ENCODE measurements around the gene RBM20. TPM values are rescaled to one million over a fixed set of nuclear protein-coding genes. Genes with fewer than 3 reads are reported as not detected.

RBM20 gene
- total RNA-seq, 1 experiment from 2014 or later = 0.10 TPM

- Histone ChIP-seq H3K27me3 (ENCODE audit: control insufficient read depth, insufficient read depth, low read length) (peaks cover 11% of the 10 kb centered on the region), H3K4me3 (ENCODE audit: low read depth in 2 of 2, low read length in 2 of 2) (no peak overlapping the region), H3K9me3 (ENCODE audit: control insufficient read depth, insufficient read depth, low read depth, low read length) (no peaks in the 10 kb centered on the region), H3K4me1 (ENCODE audit: control insufficient read depth, insufficient read depth, low read length) (no peaks in the 10 kb centered on the region), H3K27ac (ENCODE audit: low read length) (no peak overlapping the region), H3K36me3 (ENCODE audit: control insufficient read depth, insufficient read depth, low read length) (no peaks in the 10 kb centered on the region)
- intact Hi-C loops (cut with micrococcal nuclease; ENCODE audit: unreplicated experiment) = no loop called here
- CTCF ChIA-PET = interaction anchor here (0.6 kb wide), 1 partner anchor 199 kb away, joined by 4 read pairs; no protein-coding TSS in a partner anchor
- POLR2A ChIA-PET = no interaction called here
- BruUV-seq (replicated peaks) = no TSS peak
- no peak for ATAC-seq
- no peak for DNase-seq (ENCODE audit: low read depth, low spot score)
- no peak for TF ChIP-seq CTCF (IDR thresholded peaks at IDR 0.05)
- no peak for TF ChIP-seq SIN3A (IDR thresholded peaks at IDR 0.05; ENCODE audit: borderline replicate concordance, insufficient read depth, low read depth, low read length)
- TF ChIP-seq TCF7L2 (IDR thresholded peaks at IDR 0.05; ENCODE audit: low read depth, low read length) = no peak
- TF ChIP-seq POLR2AphosphoS5 (IDR thresholded peaks at IDR 0.05; ENCODE audit: low read depth, low read length) = no peak
- no peak for TF ChIP-seq REST (IDR thresholded peaks at IDR 0.05; ENCODE audit: insufficient read depth in 1 of 2, low read depth in 2 of 2, low read length in 1 of 2)
- in situ Hi-C loops (cut with HindIII; ENCODE audit: low pct_unique_long_range_greater_than_20kb, low sequenced_read_pairs) = no loop called here
Measured at GRCh38 chr10:110711382-110711781, 67.2 kb downstream of the RBM20 start.

- Histone ChIP-seq H3K9me3 (ENCODE audit: control insufficient read depth, insufficient read depth, low read depth, low read length) (no peaks in the 10 kb centered on the region), H3K36me3 (ENCODE audit: control insufficient read depth, insufficient read depth, low read length) (no peaks in the 10 kb centered on the region), H3K27me3 (ENCODE audit: control insufficient read depth, insufficient read depth, low read length) (peaks cover 4% of the 10 kb centered on the region), H3K4me1 (ENCODE audit: control insufficient read depth, insufficient read depth, low read length) (no peaks in the 10 kb centered on the region), H3K4me3 (ENCODE audit: low read depth in 2 of 2, low read length in 2 of 2) (no peak overlapping the region), H3K27ac (ENCODE audit: low read length) (no peak overlapping the region)
- no peak for TF ChIP-seq TCF7L2 (IDR thresholded peaks at IDR 0.05; ENCODE audit: low read depth, low read length)
- TF ChIP-seq POLR2AphosphoS5 (IDR thresholded peaks at IDR 0.05; ENCODE audit: low read depth, low read length) = no peak
- TF ChIP-seq CTCF (IDR thresholded peaks at IDR 0.05) = no peak
- TF ChIP-seq REST (IDR thresholded peaks at IDR 0.05; ENCODE audit: insufficient read depth in 1 of 2, low read depth in 2 of 2, low read length in 1 of 2) = no peak
- TF ChIP-seq SIN3A (IDR thresholded peaks at IDR 0.05; ENCODE audit: borderline replicate concordance, insufficient read depth, low read depth, low read length) = no peak
- ChIA-PET CTCF (no interaction called here), POLR2A (no interaction called here)
- in situ Hi-C loops (cut with HindIII; ENCODE audit: low pct_unique_long_range_greater_than_20kb, low sequenced_read_pairs) (no loop called here), intact Hi-C loops (cut with micrococcal nuclease; ENCODE audit: unreplicated experiment) (no loop called here)
- no TSS peak for BruUV-seq (replicated peaks)
- DNase-seq (ENCODE audit: low read depth, low spot score) (no peak), ATAC-seq (no peak)
Measured at GRCh38 chr10:110714356-110714755, 70.2 kb downstream of the RBM20 start.

All from Panc1 (cell line).